GM12878 (cell line): ENCODE measurements around the gene NR6A1. TPM values are rescaled to one million over a fixed set of nuclear protein-coding genes. Genes with fewer than 3 reads are reported as not detected.

Source experiments
- ATAC-seq: fragments of 200-7000 bp; cut with Tn5 transposase; 3 replicates; pipeline ENCODE4 v1.9.1; 2020; ENCODE audit warnings: mild to moderate bottlenecking, moderate library complexity
- BruUV-seq: library from RNA; stranded (reverse); fragments of 400-500 nt; replicated peaks from 2 replicates; lab custom pipeline; 2021; lab: Mats Ljungman, UMichigan
- CTCF ChIA-PET: fragments of 300-600 bp; sonication (Branson Sonifier 250); formaldehyde crosslinking; extraction: SDS; loops from one replicate; lab custom pipeline; 2021; ENCODE audit warnings: inconsistent platforms; lab: Yijun Ruan, JAX
- POLR2A ChIA-PET: fragments of 350-600 bp; formaldehyde crosslinking; extraction: SDS; loops from one replicate; lab custom pipeline; 2021; ENCODE audit warnings: inconsistent platforms; lab: Charles Lee
- RAD21 ChIA-PET: fragments of 300-600 bp; sonication (Branson Sonifier 250); formaldehyde crosslinking; loops from one replicate; lab custom pipeline; 2023; ENCODE audit warnings: antibody characterized with exemption; ENCODE audit not compliant: unreplicated experiment; lab: Charles Lee
- SMC1A ChIA-PET: fragments of 300-600 bp; sonication (Branson Sonifier 250); formaldehyde crosslinking; loops from one replicate; lab custom pipeline; 2023; ENCODE audit not compliant: unreplicated experiment, uncharacterized antibody; lab: Charles Lee
- DNase-seq: peaks from one replicate; pipeline ENCODE4 v3.0.0-alpha.2; 2011; ENCODE audit warnings: low read depth, low spot score
- FAIRE-seq: peaks from 3 replicates; lab custom pipeline; 2011; peaks lifted over from hg19 to GRCh38; lab: Jason Lieb, UNC
- H2AFZ ChIP-seq: 2 replicates; pipeline ENCODE4 v1.6.0; 2011; ENCODE audit warnings: low read depth, low read length, control low read depth; ENCODE audit not compliant: control insufficient read depth
- H3K27ac ChIP-seq: 2 replicates; pipeline ENCODE4 v1.5.1; 2011; ENCODE audit warnings: control low read depth; ENCODE audit not compliant: control insufficient read depth, insufficient read depth
- H3K27me3 ChIP-seq, 2 experiments: replicated peaks in 1 of 2; 2 replicates each; pipeline versions ENCODE4 v1.6.0 to v1.6.1; 2011; ENCODE audit warnings: low read length in 1 of 2; ENCODE audit not compliant: control insufficient read depth in 2 of 2, insufficient read depth in 2 of 2
- H3K36me3 ChIP-seq, 2 experiments: 2 replicates each; pipeline ENCODE4 v1.5.1; 2011; ENCODE audit warnings: low read length in 1 of 2; ENCODE audit not compliant: control insufficient read depth in 2 of 2, insufficient read depth in 2 of 2
- H3K4me1 ChIP-seq: 2 replicates; pipeline ENCODE4 v1.6.1; 2011; ENCODE audit warnings: mild to moderate bottlenecking, low read length, moderate library complexity, mixed read lengths; ENCODE audit not compliant: control insufficient read depth, insufficient read depth
- H3K4me2 ChIP-seq: 2 replicates; pipeline ENCODE4 v1.6.0; 2011; ENCODE audit warnings: control low read depth; ENCODE audit not compliant: control insufficient read depth, insufficient read depth
- H3K4me3 ChIP-seq: fragments of 200-600 bp; sonication (generic); 2 replicates; pipeline ENCODE4 v1.5.1; 2016
- H3K79me2 ChIP-seq: 2 replicates; pipeline ENCODE4 v1.6.0; 2011; ENCODE audit warnings: low read length; ENCODE audit not compliant: control insufficient read depth, insufficient read depth
- H3K9ac ChIP-seq: 2 replicates; pipeline ENCODE4 v1.8.0; 2011; ENCODE audit warnings: low read length, control low read depth, mixed read lengths; ENCODE audit not compliant: control insufficient read depth, insufficient read depth
- H3K9me3 ChIP-seq: replicated peaks from 3 replicates; pipeline ENCODE4 v1.5.1; 2011; ENCODE audit warnings: mild to moderate bottlenecking, low read length; ENCODE audit not compliant: control insufficient read depth, insufficient read depth
- H4K20me1 ChIP-seq: 2 replicates; pipeline ENCODE4 v1.6.0; 2011; ENCODE audit not compliant: control insufficient read depth, insufficient read depth
- CBFB ChIP-seq: IDR thresholded peaks from 2 replicates; pipeline ENCODE4 v1.6.1; 2016; ENCODE audit warnings: antibody characterized with exemption, low read depth
- CBX5 ChIP-seq: sonication (generic); IDR thresholded peaks from 2 replicates; pipeline ENCODE4 v1.6.1; 2016; ENCODE audit warnings: low read depth, moderate library complexity, mild to moderate bottlenecking, inconsistent platforms
- CUX1 ChIP-seq: IDR thresholded peaks from 2 replicates; pipeline ENCODE4 v1.6.1; 2012; ENCODE audit warnings: improper control_type of control experiment, low read depth, low read length; ENCODE audit not compliant: insufficient replicate concordance
- ESRRA ChIP-seq: IDR thresholded peaks from 2 replicates; pipeline ENCODE4 v1.6.1; 2012; ENCODE audit warnings: mild to moderate bottlenecking, low read length, improper control_type of control experiment
- FOXK2 ChIP-seq: fragments of 450-650 bp; IDR thresholded peaks from 2 replicates; pipeline ENCODE4 v1.6.1; 2017; ENCODE audit warnings: mild to moderate bottlenecking, moderate library complexity
- MYB ChIP-seq: fragments of 150-350 bp; IDR thresholded peaks from 2 replicates; pipeline ENCODE4 v1.6.1; 2014; ENCODE audit warnings: mild to moderate bottlenecking, low read depth, low read length, borderline replicate concordance
- MYC ChIP-seq: IDR thresholded peaks from 2 replicates; pipeline ENCODE4 v1.6.1; 2011; ENCODE audit warnings: mild to moderate bottlenecking, low read length, moderate library complexity, inconsistent platforms; ENCODE audit not compliant: insufficient read depth, insufficient replicate concordance, insufficient read length, severe bottlenecking
- NFYB ChIP-seq: IDR thresholded peaks from 2 replicates; pipeline ENCODE4 v1.6.1; 2011; ENCODE audit warnings: low read depth, mild to moderate bottlenecking, low read length, improper control_type of control experiment, moderate library complexity; ENCODE audit not compliant: insufficient read depth
- WGBS: methylation state at CpG from one replicate; pipeline ENCODE4 v1.1.6; 2016; ENCODE audit warnings: low lambda C conversion rate; ENCODE audit not compliant: insufficient replicate concordance, insufficient coverage; ENCODE audit errors: missing lambda C conversion rate; 5-methylcytosine and 5-hydroxymethylcytosine counted together
- in situ Hi-C: fragments of 300-500 bp; cut with MboI; formaldehyde crosslinking; loops from 9 replicates; pipeline ENCODE4 v1.14.3; 2018; ENCODE audit warnings: mixed read lengths
- intact Hi-C: fragments of 100-400 bp; cut with micrococcal nuclease; formaldehyde crosslinking; loops from one replicate; pipeline ENCODE4 v1.14.2; 2022; ENCODE audit not compliant: unreplicated experiment
- polyA plus RNA-seq, 11 experiments: library from polyadenylated mRNA; depleted of rRNA in 4 of 11; unstranded in 6 of 11; stranded (reverse) in 5 of 11; fragments of >200 nt; fragmentation: Nextera tagmentation in 4 of 11; fragmentation: Illumina TruSeq in 1 of 11; extraction: Ambion mirVana in 4 of 11; extraction: Trizol in 1 of 11; gene quantifications; 1 replicate in 1 of 11; 2 replicates in 10 of 11; pipeline versions ENCODE4 v1.2.1 to v1.2.3, GENCODE V29; 2011 to 2016; ENCODE audit warnings: inconsistent platforms in 2 of 11, missing spikeins in 2 of 11, low read depth in 1 of 11
- total RNA-seq, 4 experiments: library from RNA; depleted of rRNA in 3 of 4; stranded (reverse); fragments of >200 nt in 3 of 4; fragmentation: Illumina TruSeq in 1 of 4; extraction: Trizol in 1 of 4; gene quantifications; 2 replicates each; pipeline versions ENCODE4 v1.2.1 to v1.2.3, GENCODE V29; 2013 to 2021
- TF ChIP-seq, protein P1 (sequence below): IDR thresholded peaks from 2 replicates; pipeline ENCODE4 v1.6.1; 2011; ENCODE audit warnings: borderline replicate concordance, low read depth, mild to moderate bottlenecking, moderate library complexity, mixed read lengths, low read length; ENCODE audit not compliant: insufficient read depth; ENCODE audit errors: extremely low read length
- TF ChIP-seq, protein P2 (sequence below): fragments of 450-650 bp; IDR thresholded peaks from 2 replicates; pipeline ENCODE4 v1.6.1; 2017; ENCODE audit warnings: borderline replicate concordance

Gene NR6A1
- total and polyA plus RNA-seq, 10 of the 15 experiments (the other 5 are each of a cell fraction or from before 2014, with no cell fraction given) = 1.2 to 9.2 (median 4.6) TPM

DNA sequence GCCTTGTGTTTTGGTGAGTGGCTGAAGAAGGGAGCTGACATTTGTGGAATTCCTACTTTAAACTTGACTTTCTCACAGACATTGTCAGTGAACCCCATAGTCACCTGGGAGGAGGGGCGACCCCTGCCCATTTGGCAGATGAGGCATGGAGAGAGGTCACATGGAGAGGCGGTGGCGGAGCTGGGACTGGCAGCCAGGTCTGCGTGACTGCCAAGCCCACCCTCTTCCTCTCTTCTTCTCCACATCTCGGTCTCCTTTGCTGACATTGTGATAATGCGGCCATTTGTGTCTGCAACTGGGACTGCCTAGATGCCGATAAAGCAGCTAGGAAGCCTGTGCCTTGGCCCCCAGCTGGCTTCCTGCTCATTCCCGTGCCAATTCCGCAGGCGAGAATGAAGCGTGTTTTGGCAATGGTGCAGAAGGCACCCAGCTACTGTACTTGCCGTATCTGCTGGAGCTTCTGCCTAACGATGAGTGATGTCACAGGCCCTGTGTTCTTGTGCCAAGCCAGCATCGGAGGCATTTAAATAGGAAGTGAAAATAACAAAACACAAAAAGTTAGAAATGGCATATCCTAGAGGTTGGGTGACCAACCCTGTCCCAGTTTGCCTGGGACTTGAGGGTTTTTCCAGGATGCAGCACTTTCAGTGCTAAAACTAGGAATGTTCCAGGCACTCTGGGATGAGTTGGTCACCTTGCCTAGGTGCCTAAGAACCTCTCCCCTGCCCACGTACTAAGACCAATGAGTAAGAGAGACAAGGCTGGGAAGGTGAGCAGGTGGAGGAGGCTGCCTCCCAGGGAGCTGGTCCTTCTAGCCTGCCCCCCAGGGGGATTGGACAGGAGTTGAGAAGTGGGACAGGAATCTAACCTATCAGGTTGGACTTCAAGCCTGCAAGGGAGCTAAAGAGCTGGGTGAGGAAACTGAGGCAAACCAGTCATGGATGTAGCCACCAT lies 29.5 kb upstream of the NR6A1 start (continued):
- no peak for TF ChIP-seq CBFB
- no peak for TF ChIP-seq MYC

GRCh38 chr9:124799274-124800006 lies 28.3 kb upstream of the NR6A1 start:
- H4K20me1 ChIP-seq = no peaks in the 10 kb centered on the region
- BruUV-seq = no TSS peak
- FAIRE-seq (peak; percentile 47), ATAC-seq (no peak), DNase-seq (no peak)
- H3K27me3 ChIP-seq = no peaks in the 10 kb centered on the region
- ChIA-PET SMC1A (interaction anchor here (1.2 to 2.4 kb wide), 3 partner anchors 11 to 25 kb away, joined by 4 to 8 read pairs (median 6); no protein-coding TSS in a partner anchor), CTCF (interaction anchor here (0.7 to 1.2 kb wide), 4 partner anchors 26 to 55 kb away, joined by 3 read pairs; no protein-coding TSS in a partner anchor), POLR2A (interaction anchor here (0.6 to 1.5 kb wide), 3 partner anchors 8 to 326 kb away, joined by 3 to 4 read pairs (median 3); no protein-coding TSS in a partner anchor), RAD21 (no interaction called here)
- H3K27ac ChIP-seq = no peak overlapping the region
- intact Hi-C loops = no loop called here
- in situ Hi-C loops = no loop called here
- H2AFZ ChIP-seq = no peak overlapping the region
- no peak overlapping the region for H3K4me3 ChIP-seq
- H3K9ac ChIP-seq = no peak overlapping the region
- no peak overlapping the region for H3K4me2 ChIP-seq
- 0 out of 2 replicates have a peak, but pooled peaks cover 2% of the 10 kb centered on the region for H3K4me1 ChIP-seq
- H3K9me3 ChIP-seq = no peaks in the 10 kb centered on the region
- H3K36me3 ChIP-seq = no peaks in the 10 kb centered on the region
- 67% methylated on average over 13 of the region's 13 CpGs for WGBS
- H3K79me2 ChIP-seq = no peaks in the 10 kb centered on the region
- TF ChIP-seq, protein P1, sequence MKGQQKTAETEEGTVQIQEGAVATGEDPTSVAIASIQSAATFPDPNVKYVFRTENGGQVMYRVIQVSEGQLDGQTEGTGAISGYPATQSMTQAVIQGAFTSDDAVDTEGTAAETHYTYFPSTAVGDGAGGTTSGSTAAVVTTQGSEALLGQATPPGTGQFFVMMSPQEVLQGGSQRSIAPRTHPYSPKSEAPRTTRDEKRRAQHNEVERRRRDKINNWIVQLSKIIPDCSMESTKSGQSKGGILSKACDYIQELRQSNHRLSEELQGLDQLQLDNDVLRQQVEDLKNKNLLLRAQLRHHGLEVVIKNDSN = no peak
- TF ChIP-seq FOXK2 (no peak), MYB (no peak), NFYB (no peak), CBX5 (no peak), CUX1 (no peak), ESRRA (no peak)
- TF ChIP-seq, protein P2, sequence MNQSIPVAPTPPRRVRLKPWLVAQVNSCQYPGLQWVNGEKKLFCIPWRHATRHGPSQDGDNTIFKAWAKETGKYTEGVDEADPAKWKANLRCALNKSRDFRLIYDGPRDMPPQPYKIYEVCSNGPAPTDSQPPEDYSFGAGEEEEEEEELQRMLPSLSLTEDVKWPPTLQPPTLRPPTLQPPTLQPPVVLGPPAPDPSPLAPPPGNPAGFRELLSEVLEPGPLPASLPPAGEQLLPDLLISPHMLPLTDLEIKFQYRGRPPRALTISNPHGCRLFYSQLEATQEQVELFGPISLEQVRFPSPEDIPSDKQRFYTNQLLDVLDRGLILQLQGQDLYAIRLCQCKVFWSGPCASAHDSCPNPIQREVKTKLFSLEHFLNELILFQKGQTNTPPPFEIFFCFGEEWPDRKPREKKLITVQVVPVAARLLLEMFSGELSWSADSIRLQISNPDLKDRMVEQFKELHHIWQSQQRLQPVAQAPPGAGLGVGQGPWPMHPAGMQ = no peak
